Measurements from ENCODE around the gene HPSE2.

- TF ChIP-seq POLR2A (IDR thresholded peaks at IDR 0.05; ENCODE audit: low read depth, low read length) (no peak), POLR2AphosphoS5 (IDR thresholded peaks at IDR 0.05; ENCODE audit: low read depth, low read length) (no peak), TAF1 (IDR thresholded peaks at IDR 0.05; ENCODE audit: low read depth, low read length) (no peak)
Measured at GRCh38 chr10:98638920-98639319, 596.7 kb downstream of the HPSE2 start.

Data from GM12891 (cell line).